ENCODE results near the gene OTUB1.

OTUB1 gene

GRCh38 chr11:64018310-64018709 lies 32.1 kb downstream of the OTUB1 start:
- TF ChIP-seq, protein P1, sequence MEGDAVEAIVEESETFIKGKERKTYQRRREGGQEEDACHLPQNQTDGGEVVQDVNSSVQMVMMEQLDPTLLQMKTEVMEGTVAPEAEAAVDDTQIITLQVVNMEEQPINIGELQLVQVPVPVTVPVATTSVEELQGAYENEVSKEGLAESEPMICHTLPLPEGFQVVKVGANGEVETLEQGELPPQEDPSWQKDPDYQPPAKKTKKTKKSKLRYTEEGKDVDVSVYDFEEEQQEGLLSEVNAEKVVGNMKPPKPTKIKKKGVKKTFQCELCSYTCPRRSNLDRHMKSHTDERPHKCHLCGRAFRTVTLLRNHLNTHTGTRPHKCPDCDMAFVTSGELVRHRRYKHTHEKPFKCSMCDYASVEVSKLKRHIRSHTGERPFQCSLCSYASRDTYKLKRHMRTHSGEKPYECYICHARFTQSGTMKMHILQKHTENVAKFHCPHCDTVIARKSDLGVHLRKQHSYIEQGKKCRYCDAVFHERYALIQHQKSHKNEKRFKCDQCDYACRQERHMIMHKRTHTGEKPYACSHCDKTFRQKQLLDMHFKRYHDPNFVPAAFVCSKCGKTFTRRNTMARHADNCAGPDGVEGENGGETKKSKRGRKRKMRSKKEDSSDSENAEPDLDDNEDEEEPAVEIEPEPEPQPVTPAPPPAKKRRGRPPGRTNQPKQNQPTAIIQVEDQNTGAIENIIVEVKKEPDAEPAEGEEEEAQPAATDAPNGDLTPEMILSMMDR (IDR thresholded peaks at IDR 0.05): no peak

DNA sequence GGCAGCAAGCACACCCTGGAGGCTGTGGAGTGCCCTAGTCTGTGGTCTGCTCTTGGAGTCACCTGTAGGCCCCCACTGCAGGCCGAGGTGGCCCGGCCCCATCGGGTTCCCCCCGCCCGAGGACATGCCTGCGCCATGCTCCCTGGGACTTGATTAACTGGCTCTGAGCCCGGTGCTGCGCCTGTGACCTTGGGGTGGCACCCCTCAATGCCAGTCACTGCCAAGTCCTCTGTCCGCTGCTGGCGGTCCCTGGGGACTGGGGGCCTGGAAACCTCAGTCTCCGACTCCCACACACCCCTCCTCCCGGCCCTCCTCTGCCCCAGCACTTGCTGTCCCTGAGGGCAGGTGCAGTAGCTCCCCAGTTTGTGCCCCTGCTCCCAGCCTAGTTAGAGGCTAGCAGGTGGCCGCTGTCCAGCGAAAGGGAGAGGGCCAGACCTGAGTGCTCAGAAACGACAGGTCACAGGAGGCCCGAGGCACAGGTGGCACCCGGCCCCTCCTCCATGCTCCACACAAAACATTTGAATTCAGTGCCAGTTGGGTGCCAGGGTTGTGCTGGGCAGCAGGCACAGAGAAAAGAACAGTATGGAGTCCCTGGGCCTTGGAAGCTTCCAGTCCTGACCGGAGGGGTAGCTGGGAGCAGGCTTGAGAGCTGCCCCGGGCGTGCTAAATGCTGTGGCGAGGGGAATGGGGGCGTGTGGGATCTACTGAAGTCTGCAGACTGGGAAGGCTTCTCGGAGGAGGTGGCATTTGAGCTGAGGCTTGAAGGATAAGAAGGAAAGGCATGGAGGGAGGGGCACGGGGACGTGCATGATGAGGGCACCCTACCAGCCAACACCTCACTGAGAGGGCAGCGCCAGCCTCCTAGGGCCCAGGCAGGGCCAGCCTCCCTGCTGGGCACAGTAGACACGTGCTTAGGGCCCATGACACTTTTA lies 33.1 kb downstream of the OTUB1 start:
- TF ChIP-seq, protein P1 (IDR thresholded peaks at IDR 0.05): no peak

DNA sequence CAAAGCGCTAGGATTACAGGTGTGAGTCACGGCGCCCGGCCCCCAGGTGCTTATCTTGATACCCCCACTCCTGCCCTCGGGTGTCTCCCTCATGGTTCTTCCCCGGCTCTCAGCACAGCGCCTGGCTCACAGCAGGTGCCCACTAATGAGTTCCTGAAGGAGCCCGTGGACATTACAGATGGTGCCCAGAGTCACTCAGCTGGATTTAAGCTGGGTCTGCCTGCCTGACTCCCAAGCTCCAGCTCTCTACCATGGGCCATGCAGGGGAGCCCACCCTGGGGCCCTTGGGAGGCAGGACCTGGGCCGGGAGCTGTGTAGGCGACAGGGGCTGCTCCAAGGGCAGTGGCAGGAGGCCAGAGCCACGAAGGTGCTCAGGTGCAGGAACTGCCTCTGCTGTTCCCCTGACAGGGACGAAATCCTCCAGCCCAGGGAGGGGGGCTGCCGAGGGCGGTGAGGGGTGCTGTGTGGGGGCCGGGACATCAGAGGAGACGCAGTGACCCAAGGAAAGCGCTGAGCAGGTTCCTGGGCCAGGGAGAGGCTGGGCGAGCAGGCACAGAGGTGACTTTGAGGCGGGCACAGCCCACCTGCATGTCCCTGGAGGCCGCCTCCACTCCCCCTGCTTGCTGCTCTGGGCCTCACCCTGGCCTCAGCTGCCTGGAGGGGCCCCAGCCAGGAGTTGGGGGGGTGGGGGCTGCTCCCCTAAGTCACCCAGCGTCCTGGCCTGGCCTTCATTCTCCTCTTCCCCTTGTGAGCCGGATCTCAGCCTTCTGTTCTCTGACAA lies 34.9 kb downstream of the OTUB1 start:
- TF ChIP-seq, protein P1 (IDR thresholded peaks at IDR 0.05): no peak

DNA sequence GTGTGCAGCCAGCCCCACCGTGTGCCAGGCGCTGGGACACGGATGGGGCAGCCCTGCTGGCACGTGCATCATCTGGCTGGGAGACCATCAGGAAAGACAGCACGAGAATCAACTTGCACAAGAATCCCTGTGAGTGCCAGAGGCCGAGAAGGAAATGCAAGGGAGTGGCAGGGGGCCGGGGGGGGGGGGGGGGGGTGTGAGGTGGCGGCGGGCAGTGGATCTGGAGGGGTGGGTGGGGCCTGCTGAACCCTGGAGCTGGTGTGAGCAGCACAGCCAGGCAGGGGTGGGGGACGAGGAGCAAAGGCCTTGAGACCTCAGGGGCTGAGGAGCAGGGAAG lies 35.5 kb downstream of the OTUB1 start:
- TF ChIP-seq, protein P1 (IDR thresholded peaks at IDR 0.05): no peak

GRCh38 chr11:64022125-64022784 lies 36.0 kb downstream of the OTUB1 start:
- TF ChIP-seq, protein P1 (IDR thresholded peaks at IDR 0.05): no peak

- TF ChIP-seq, protein P1 (IDR thresholded peaks at IDR 0.05): no peak
Observed at GRCh38 chr11:64023712-64024710, 37.8 kb downstream of the OTUB1 start.

All from LNCAP (cell line).